GM18499 (cell line): ENCODE data around the gene PYGB.

ENCODE experiments used
- ATAC-seq: cut with Tn5 transposase; IDR thresholded peaks from one replicate; pipeline ENCODE4 v1.9.1; 2021; ENCODE audit warnings: moderate number of reproducible peaks; ENCODE audit not compliant: insufficient read depth, unreplicated experiment

Gene PYGB

DNA sequence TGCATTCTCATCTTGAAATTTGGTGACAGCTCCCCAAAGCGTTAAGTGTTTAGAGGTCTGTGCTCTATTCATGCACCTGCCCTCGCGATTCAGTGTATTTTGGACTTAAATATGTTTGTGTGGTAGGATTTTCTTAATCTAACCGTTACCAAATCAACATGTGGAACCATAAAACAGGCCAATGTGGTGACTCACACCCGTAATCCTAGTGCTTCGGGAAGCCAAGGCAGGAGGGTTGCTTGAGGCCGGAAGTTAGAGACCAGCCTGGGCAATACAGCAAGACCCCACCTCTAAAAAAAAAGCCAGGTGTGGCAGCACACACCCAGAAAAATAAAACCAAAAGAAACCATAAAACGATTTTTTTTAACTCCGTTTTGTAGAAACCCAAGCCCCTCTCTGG, 31.5 kb downstream of the PYGB start:
- ATAC-seq = no peak

DNA sequence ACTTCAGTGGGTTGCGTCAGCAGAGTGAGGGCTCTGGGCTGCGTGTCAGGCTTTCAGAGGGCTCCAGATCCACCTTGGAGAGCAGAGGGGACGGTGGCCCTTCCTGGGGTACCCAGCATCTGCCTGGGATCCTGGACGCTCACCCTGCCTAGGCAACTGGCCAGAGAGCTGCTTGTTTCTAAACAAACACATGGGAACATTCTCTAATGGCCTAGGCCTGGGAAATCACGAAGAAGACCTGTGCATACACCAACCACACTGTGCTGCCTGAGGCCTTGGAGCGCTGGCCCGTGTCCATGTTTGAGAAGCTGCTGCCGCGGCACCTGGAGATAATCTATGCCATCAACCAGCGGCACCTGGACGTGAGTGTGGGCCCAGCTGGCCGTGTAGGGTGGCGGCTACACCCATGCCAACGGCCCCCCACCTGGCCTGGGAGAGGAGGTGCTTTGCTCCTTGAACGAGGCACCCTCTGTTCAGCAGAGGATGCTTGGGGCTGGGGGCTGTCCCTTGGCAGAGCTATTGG, 32.2 kb downstream of the PYGB start:
- no peak for ATAC-seq

DNA sequence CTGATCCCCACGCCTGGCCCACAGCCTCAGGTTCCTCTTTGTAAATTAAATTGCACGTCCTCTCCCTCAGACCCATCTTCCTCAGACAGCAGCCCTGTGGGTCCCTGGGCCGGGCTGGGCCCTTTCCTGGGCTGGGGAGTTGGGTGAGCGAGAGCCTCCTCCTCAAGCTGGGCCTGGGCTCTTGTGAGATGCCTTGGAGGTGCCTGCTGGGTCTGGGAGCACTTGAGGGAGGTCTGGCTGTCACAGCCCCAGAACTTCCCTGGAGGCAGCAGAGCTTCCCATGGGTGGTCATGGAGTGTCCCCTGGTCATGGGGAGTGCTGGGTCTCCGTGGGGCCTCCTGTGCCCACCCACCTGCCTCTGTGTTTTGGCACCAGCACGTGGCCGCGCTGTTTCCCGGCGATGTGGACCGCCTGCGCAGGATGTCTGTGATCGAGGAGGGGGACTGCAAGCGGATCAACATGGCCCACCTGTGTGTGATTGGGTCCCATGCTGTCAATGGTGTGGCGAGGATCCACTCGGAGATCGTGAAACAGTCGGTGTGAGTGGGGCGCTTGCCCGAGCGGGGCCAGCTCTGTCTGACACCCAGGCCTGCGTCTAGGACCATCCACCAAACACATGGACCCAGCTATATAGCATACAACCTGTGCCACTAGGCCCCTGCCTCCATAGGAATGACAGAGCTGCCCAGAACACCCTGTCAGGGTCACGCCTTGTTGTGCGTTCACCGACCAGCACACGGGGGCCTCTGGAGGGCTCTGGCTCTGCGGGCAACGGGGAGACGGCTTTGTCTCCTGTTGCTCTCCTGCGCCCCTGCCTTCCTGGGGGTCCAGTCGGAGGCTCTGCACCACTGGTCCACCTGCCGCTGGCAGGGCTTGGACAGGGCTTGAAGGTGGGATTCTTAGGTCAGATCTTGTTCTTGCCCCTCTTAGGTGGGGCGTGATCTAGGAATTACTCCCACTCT, 33.0 kb downstream of the PYGB start:
- ATAC-seq = no peak

DNA sequence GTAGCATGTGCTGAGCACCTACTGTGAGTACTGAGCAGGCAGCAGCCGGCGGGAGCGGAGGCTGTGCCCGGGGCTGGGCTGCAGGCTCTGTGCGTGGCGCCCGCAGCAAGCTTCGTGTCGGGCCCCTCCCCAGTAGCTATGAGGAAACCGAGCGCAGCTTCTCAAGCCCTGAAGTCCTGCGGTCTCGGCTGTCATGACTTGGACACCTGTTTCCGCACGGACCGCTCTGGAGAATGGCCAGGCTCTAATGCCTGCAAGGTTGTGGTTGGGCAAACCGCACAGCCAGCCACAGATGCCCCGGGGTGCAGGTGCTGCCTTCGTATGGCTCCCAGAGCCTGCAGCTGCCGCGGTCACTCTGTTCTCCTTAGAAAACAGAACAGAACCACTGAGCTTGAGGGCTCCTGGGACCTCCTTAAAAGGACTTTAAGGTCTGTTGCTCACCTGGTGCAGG, 33.7 kb downstream of the PYGB start:
- no peak for ATAC-seq

DNA sequence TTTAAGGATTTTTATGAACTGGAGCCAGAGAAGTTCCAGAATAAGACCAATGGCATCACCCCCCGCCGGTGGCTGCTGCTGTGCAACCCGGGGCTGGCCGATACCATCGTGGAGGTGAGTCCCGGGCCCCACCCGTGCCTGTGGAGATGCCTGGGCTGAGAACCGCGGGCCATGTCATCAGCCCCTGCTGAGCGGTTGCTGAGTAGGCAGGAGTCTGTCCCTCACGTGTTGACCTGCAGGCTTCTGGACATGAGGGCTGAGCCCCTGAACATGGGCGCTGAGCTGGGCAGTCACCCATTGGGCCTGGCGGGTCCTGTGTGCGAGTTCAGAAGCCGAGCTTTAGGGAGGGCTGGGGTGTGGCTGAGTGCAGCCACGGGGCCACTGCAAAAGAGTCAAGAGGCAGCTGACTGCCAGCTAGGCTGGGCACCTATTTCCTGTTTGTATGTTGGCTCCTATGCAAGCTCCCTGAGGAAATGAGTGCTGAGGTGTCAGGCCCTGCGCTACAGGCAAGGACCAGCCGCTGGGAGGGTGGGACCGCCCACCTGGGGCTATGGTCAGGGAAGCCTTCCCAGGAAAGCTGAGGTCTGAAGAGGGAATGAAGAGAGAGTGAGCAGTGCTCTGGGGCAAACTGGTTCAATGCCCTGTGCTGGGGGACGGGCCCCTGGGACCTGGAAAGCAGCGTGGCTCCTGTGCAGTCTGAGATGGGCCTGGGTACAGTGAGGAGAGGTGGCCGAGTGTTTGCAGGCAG, 34.3 kb downstream of the PYGB start:
- ATAC-seq = no peak

DNA sequence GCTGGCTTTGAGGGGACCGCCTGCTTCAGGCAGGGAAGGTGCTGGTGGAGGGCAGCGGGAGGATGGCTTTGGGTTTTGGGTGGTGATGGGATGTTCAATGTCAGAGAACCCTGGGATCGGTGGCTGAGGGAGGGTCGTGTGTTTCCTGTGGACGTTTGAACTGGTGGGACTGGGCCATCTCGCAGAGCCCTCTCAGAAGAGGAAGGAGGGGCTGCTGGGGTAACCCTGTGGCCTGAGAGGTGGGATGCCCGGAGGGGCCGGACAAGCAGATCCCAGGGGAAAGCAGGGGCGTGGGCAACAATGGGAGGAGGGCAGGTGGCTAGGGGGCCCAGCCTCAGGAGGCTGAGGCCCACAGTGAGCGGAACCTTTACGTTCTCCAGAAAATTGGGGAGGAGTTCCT, 34.9 kb downstream of the PYGB start:
- no peak for ATAC-seq

GRCh38 chr20:25283221-25283951, 35.5 kb downstream of the PYGB start:
- ATAC-seq = no peak

GRCh38 chr20:25284131-25284601, 36.3 kb downstream of the PYGB start:
- ATAC-seq = no peak

- ATAC-seq = no peak
Observed at GRCh38 chr20:25285091-25285647, 37.3 kb downstream of the PYGB start.

DNA sequence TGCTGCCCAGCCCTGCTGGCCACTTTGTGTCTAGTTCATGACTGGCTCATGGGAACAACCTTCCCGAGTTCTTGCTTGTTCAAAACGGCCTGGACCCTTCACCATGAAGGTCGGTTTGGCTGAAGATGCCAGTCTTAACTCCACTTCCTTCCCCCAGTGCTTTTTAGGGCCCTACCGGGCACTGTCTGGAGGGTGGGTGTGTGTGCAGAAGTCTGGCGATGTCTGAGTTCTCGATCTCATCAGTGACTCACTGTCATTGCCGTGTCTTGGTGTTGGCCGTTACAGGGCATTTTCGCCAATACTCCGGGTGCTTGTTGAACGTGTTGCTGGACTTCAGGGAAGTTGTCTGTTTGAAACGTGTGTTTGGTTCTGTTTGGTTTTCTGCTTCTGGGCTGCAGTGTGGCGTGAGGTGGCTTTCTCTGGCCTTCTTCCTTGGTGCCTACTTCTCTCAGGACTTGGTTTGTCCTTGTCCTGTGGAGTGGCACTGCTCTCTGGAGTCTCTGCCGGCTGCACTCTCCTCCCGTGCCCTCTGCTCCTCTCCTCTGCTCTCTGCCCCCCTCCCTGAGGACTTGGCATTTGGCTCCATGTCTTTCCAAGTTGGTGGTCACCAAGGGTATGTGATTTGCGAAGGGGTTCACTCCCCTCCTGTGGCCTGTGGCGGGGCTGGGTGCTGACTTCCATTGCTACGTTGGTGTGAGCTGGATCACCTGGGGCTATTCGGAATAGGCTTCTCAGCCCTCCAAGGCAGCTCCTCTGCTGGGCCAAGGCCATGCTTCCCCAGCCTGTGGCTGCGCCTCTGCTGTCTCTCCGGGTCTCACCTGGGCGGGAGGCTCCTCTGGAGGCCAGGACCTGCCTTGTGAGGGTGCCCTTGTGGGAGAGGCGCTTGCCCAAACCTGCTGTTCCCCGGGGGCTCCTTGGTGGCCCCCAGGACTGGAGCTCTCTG, 38.2 kb downstream of the PYGB start:
- no peak for ATAC-seq

DNA sequence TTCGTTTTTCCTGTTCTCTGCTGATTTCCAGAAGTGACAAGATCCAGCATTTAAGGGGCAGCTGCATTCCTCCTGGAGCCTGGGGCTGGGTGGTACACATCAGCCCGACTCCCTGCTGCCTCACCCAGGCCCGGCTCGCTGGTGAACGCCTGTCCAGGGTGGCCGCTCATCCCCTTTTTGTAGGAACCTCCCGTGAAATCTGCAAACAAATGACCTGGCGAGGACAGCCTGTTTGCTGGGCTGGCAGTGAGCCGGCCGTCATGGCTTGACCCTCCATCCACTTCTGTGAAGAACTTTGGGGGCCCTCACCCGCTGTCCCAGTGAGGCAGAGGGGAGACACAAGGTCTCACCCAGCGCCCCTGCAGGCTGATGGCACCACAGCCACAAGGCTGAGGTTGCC, 39.0 kb downstream of the PYGB start:
- no peak for ATAC-seq

DNA sequence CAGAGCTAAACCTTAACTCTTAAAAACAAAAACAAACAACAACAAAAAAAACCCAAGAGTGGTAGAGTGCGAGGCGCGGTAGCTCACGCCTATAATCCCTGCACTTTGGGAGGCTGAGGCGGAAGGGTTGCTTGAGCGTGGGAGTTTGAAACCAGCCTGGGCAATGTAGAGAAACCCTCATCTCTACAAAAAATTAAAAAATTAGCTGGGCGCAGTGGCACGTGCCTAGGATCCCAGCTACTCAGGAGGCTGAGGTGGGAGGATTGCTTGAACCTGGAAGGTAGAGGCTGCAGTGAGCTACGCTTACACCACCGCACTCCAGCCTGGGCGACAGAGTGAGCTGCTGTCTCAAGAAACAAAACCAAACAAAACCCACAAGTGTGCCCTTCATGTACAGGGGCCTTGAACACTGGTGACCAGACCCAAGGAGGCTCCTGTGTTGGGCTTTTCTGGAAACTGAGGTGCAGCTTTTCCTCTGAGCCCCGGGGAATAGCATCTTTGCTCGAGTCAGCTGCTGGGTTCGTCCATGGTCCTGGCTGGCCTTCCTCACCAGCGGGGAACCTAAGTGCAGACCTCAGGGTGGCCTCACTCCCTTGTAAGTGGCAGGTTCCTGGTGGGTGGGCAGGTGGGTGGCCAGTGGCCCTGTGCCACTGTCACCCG, 39.9 kb downstream of the PYGB start:
- no peak for ATAC-seq

DNA sequence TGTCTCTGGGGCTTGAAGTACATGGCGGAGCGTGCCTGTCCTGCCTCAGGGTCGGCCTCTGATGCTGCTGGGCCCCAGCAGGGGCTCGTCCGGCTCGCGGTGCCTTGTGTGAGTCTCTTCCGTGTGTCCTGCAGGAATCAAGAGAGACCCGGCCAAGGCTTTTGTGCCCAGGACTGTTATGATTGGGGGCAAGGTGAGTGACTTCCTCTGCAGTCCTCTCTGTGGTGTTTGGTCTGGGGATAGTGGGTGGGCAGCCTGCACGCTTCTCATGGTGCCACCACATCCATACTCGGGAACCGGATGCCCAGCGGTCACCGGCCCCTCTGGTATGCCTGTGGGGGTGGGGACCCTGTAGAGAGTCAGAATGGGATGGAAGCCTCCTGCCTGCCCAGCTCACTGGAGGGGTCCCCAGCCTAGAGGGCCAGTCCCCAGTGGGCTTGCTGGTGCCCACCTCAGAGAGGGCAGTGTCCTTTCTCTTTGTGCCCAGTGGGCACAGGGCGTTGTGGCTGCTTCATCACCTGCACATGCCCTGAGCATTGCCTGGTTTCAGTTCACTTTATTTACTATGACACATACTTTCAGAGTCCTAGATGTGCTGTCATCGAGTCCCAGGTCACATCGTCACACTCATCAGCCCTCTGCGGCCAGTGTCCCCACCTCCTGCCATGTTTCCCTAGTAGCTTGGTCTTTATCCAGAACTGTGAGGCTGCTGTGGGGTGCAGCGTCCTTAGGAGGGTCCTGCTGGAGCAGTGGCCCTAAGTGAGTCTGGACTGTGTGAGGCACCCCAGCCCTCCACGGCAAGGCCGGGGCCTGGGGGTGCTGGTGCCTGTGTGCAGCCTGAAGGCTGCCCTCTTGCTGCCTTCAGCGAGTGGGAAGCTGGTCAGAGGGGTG, 40.7 kb downstream of the PYGB start:
- ATAC-seq = peak; percentile 93

GRCh38 chr20:25289886-25290597, 42.2 kb downstream of the PYGB start:
- ATAC-seq = no peak

- no peak for ATAC-seq
Observed at GRCh38 chr20:25290646-25291431, 43.0 kb downstream of the PYGB start.
